ENCODE results near the gene OR56B4. TPM values are rescaled to one million over a fixed set of nuclear protein-coding genes. Genes with fewer than 3 reads are reported as not detected.

Gene OR56B4
- total RNA-seq, 2 experiments from 2014 or later, result not detected

DNA sequence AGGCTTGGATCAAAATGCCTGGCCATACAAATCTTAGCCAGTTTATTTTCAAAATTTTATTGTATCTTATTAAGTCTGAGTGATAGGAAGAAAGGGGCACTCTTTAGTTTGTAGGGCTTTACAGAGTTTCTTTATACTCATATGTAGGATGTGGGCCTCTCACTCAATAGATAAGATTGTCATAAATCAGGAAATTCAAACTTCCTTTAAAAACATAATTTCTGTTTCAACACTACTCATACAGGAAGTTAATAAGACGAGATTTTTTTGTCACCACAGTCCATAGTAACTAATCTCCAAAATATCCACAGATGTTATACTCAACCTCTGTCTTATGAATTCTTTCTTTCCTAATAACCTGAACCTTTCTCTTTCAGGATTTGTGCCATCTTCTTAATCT is 13.3 kb upstream of the OR56B4 start:
- H3K9me3 ChIP-seq (ENCODE audit: low read length), result no peaks in the 10 kb centered on the region; the same call in 1 of the 2 replicates
- peaks cover 45% of the 10 kb centered on the region for H3K4me1 ChIP-seq (ENCODE audit: insufficient read depth, low read length, poor library complexity, severe bottlenecking)
- no peaks in the 10 kb centered on the region for H3K79me2 ChIP-seq (ENCODE audit: insufficient read depth, low read depth, low read length)
- intact Hi-C loops (cut with micrococcal nuclease; ENCODE audit: unreplicated experiment), result no loop called here
- no TSS peak for BruUV-seq (replicated peaks)
- DNase-seq (ENCODE audit: low spot score), result no peak
- H3K27ac ChIP-seq (ENCODE audit: low read depth, low read length, poor library complexity, severe bottlenecking), result no peak overlapping the region
- H3K4me3 ChIP-seq (ENCODE audit: low read depth, low read length, poor library complexity, severe bottlenecking), result no peak overlapping the region
- 0 out of 2 replicates have a peak overlapping the region, but pooled peaks have one; percentile 1 for H3K4me2 ChIP-seq (ENCODE audit: low read length)
- no peak for TF ChIP-seq EZH2phosphoT487 (IDR thresholded peaks at IDR 0.05; ENCODE audit: borderline replicate concordance, low read depth, low read length)
- TF ChIP-seq, protein P1, sequence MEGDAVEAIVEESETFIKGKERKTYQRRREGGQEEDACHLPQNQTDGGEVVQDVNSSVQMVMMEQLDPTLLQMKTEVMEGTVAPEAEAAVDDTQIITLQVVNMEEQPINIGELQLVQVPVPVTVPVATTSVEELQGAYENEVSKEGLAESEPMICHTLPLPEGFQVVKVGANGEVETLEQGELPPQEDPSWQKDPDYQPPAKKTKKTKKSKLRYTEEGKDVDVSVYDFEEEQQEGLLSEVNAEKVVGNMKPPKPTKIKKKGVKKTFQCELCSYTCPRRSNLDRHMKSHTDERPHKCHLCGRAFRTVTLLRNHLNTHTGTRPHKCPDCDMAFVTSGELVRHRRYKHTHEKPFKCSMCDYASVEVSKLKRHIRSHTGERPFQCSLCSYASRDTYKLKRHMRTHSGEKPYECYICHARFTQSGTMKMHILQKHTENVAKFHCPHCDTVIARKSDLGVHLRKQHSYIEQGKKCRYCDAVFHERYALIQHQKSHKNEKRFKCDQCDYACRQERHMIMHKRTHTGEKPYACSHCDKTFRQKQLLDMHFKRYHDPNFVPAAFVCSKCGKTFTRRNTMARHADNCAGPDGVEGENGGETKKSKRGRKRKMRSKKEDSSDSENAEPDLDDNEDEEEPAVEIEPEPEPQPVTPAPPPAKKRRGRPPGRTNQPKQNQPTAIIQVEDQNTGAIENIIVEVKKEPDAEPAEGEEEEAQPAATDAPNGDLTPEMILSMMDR (conservative IDR thresholded peaks at IDR 0.05; ENCODE audit: low read length), result no peak
- no peaks in the 10 kb centered on the region for H3K9me2 ChIP-seq (ENCODE audit: insufficient read depth, low read length)
- ChIA-PET POLR2A (no interaction called here), CTCF (ENCODE audit: unreplicated experiment) (no interaction called here)
- peak overlapping the region; percentile 34; the same call in 1 of the 2 replicates for H2AFZ ChIP-seq (ENCODE audit: low read length)
- no peaks in the 10 kb centered on the region for H3K36me3 ChIP-seq (ENCODE audit: insufficient read depth, low read length)
- H4K20me1 ChIP-seq (ENCODE audit: insufficient read depth, low read length), result no peaks in the 10 kb centered on the region

DNA sequence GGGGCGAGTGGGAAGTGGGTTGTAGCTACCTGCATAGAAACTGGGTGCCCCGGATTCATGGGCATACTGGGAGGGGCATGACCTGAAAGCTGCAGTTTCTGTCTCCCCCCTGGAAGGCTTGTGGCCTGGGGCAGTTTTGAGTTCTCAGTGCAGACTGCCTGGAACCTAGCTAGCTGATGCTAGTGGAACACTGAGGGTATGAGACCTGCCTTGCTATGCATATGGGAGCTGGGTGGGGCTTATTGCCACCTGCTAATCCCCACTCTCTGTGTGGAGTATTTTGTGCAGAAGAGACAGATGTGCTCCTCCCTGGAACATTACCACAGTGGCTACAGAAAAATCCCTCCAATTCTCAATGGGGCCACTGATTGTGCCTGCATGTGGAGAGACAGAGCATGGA is 11.7 kb upstream of the OR56B4 start:
- no peaks in the 10 kb centered on the region for H4K20me1 ChIP-seq (ENCODE audit: insufficient read depth, low read length)
- DNase-seq (ENCODE audit: low spot score), result peak; percentile 21
- TF ChIP-seq, protein P1 (conservative IDR thresholded peaks at IDR 0.05; ENCODE audit: low read length), result no peak
- no peak for TF ChIP-seq EZH2phosphoT487 (IDR thresholded peaks at IDR 0.05; ENCODE audit: borderline replicate concordance, low read depth, low read length)
- intact Hi-C loops (cut with micrococcal nuclease; ENCODE audit: unreplicated experiment), result loop anchor here (2.0 kb wide), 1 partner anchor 33 kb away; no protein-coding TSS in a partner anchor
- no peaks in the 10 kb centered on the region for H3K79me2 ChIP-seq (ENCODE audit: insufficient read depth, low read depth, low read length)
- H3K36me3 ChIP-seq (ENCODE audit: insufficient read depth, low read length), result no peaks in the 10 kb centered on the region
- H3K4me2 ChIP-seq (ENCODE audit: low read length), result peak overlapping the region; percentile 62
- H3K4me1 ChIP-seq (ENCODE audit: insufficient read depth, low read length, poor library complexity, severe bottlenecking), result peaks cover 54% of the 10 kb centered on the region
- H3K27ac ChIP-seq (ENCODE audit: low read depth, low read length, poor library complexity, severe bottlenecking), result peak overlapping the region; percentile 49
- no TSS peak for BruUV-seq (replicated peaks)
- ChIA-PET CTCF (ENCODE audit: unreplicated experiment) (interaction anchor here (1.1 kb wide), 1 partner anchor 11 kb away, joined by 3 read pairs; no protein-coding TSS in a partner anchor), POLR2A (interaction anchor here (0.6 kb wide), 1 partner anchor 197 kb away, joined by 4 read pairs; no protein-coding TSS in a partner anchor)
- H3K9me3 ChIP-seq (ENCODE audit: low read length), result no peaks in the 10 kb centered on the region; the same call in 1 of the 2 replicates
- peak overlapping the region; percentile 41 for H3K4me3 ChIP-seq (ENCODE audit: low read depth, low read length, poor library complexity, severe bottlenecking)
- H3K9me2 ChIP-seq (ENCODE audit: insufficient read depth, low read length), result no peaks in the 10 kb centered on the region
- peak overlapping the region; percentile 66; the same call in 1 of the 2 replicates for H2AFZ ChIP-seq (ENCODE audit: low read length)

DNA sequence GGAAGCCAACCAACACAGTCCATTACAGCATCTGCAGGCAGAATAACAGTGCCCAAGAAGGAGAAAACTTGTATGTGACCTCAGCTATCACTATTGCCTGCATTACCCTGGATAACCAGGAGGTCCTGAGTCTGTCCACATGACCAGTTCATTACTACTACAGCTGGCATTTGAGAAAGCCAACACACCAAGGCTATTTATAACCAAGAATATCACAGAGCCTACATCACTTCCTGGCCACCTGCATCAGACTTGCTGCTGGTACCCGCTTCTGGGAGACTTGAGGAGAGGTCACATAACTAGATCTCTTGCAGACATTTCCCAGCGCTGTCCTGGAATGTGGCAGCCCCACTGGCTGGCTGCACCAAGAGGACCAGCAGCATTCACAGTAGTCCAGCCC is 11.1 kb upstream of the OR56B4 start:
- TF ChIP-seq EZH2phosphoT487 (IDR thresholded peaks at IDR 0.05; ENCODE audit: borderline replicate concordance, low read depth, low read length), result no peak
- TF ChIP-seq, protein P1 (conservative IDR thresholded peaks at IDR 0.05; ENCODE audit: low read length), result no peak; the same call in 1 of the 2 replicates

More for the DNA sequence above, 11.1 kb upstream of the OR56B4 start:
- H4K20me1 ChIP-seq (ENCODE audit: insufficient read depth, low read length), result no peaks in the 10 kb centered on the region
- no peaks in the 10 kb centered on the region; the same call in 1 of the 2 replicates for H3K9me3 ChIP-seq (ENCODE audit: low read length)
- peak overlapping the region; percentile 66 for H2AFZ ChIP-seq (ENCODE audit: low read length)
- no peaks in the 10 kb centered on the region for H3K9me2 ChIP-seq (ENCODE audit: insufficient read depth, low read length)
- intact Hi-C loops (cut with micrococcal nuclease; ENCODE audit: unreplicated experiment), result loop anchor here (2.0 kb wide), 1 partner anchor 34 kb away; no protein-coding TSS in a partner anchor
- peak overlapping the region; percentile 41 for H3K4me3 ChIP-seq (ENCODE audit: low read depth, low read length, poor library complexity, severe bottlenecking)
- DNase-seq (ENCODE audit: low spot score), result peak; percentile 83
- ChIA-PET POLR2A (no interaction called here), CTCF (ENCODE audit: unreplicated experiment) (interaction anchor here (1.1 kb wide), 1 partner anchor 12 kb away, joined by 3 read pairs; no protein-coding TSS in a partner anchor)
- H3K4me1 ChIP-seq (ENCODE audit: insufficient read depth, low read length, poor library complexity, severe bottlenecking), result peaks cover 54% of the 10 kb centered on the region
- no TSS peak for BruUV-seq (replicated peaks)
- H3K36me3 ChIP-seq (ENCODE audit: insufficient read depth, low read length), result no peaks in the 10 kb centered on the region
- peak overlapping the region; percentile 49 for H3K27ac ChIP-seq (ENCODE audit: low read depth, low read length, poor library complexity, severe bottlenecking)
- peak overlapping the region; percentile 62 for H3K4me2 ChIP-seq (ENCODE audit: low read length)
- no peaks in the 10 kb centered on the region for H3K79me2 ChIP-seq (ENCODE audit: insufficient read depth, low read depth, low read length)

Measured in OCI-LY7 (cell line).